HepG2 (cell line): Measurements from ENCODE around the gene UBE2Q1. TPM values are rescaled to one million over a fixed set of nuclear protein-coding genes. Genes with fewer than 3 reads are reported as not detected.

ENCODE experiments used
- BHLHE40 ChIP-seq: IDR thresholded peaks from 2 replicates; pipeline ENCODE4 v1.6.1; 2011; ENCODE audit warnings: low read length, improper control_type of control experiment
- CENPT ChIP-seq: sonication (generic); formaldehyde crosslinking; IDR thresholded peaks from 2 replicates; pipeline ENCODE4 v1.8.0; 2022; ENCODE audit warnings: low read depth, mild to moderate bottlenecking, moderate library complexity, missing genetic modification reagents
- MED13 ChIP-seq: sonication (generic); formaldehyde crosslinking; IDR thresholded peaks from 2 replicates; pipeline ENCODE4 v1.5.0; 2020; ENCODE audit warnings: missing genetic modification reagents
- MXD4 ChIP-seq: IDR thresholded peaks from 2 replicates; pipeline ENCODE4 v1.6.1; 2016; ENCODE audit warnings: mild to moderate bottlenecking, missing biosample characterization, missing genetic modification reagents
- ONECUT2 ChIP-seq: sonication (generic); formaldehyde crosslinking; IDR thresholded peaks from 2 replicates; pipeline ENCODE4 v1.4.0; 2020; ENCODE audit warnings: missing genetic modification reagents
- PBX2 ChIP-seq: IDR thresholded peaks from 2 replicates; pipeline ENCODE4 v1.6.1; 2016; ENCODE audit warnings: control low read depth
- PBX3 ChIP-seq: sonication (generic); formaldehyde crosslinking; IDR thresholded peaks from 2 replicates; pipeline ENCODE4 v1.8.1; 2023; ENCODE audit warnings: missing genetic modification reagents, inconsistent platforms, borderline replicate concordance
- RORA ChIP-seq: sonication (generic); formaldehyde crosslinking; IDR thresholded peaks from 2 replicates; pipeline ENCODE4 v1.5.0; 2020; ENCODE audit warnings: mild to moderate bottlenecking, missing genetic modification reagents, moderate library complexity
- SNAI1 ChIP-seq: sonication (generic); formaldehyde crosslinking; IDR thresholded peaks from 2 replicates; pipeline ENCODE4 v1.5.0; 2020; ENCODE audit warnings: mild to moderate bottlenecking, missing genetic modification reagents, borderline replicate concordance
- TEF ChIP-seq: sonication (generic); formaldehyde crosslinking; IDR thresholded peaks from 2 replicates; pipeline ENCODE4 v1.5.0; 2020; ENCODE audit warnings: missing genetic modification reagents
- TFDP1 ChIP-seq: IDR thresholded peaks from 2 replicates; pipeline ENCODE4 v1.6.1; 2016; ENCODE audit warnings: missing compliant biosample characterization, missing genetic modification reagents, borderline replicate concordance
- THAP9 ChIP-seq: sonication (generic); formaldehyde crosslinking; IDR thresholded peaks from 2 replicates; pipeline ENCODE4; 2020; ENCODE audit warnings: missing genetic modification reagents, mild to moderate bottlenecking, borderline replicate concordance
- ZBTB25 ChIP-seq: IDR thresholded peaks from 2 replicates; pipeline ENCODE4 v1.6.1; 2018; ENCODE audit warnings: missing genetic modification reagents
- ZFP90 ChIP-seq: sonication (generic); formaldehyde crosslinking; IDR thresholded peaks from 2 replicates; pipeline ENCODE4 v1.8.0; 2022; ENCODE audit warnings: missing genetic modification reagents, mild to moderate bottlenecking, inconsistent platforms, borderline replicate concordance
- ZNF160 ChIP-seq: sonication (generic); formaldehyde crosslinking; IDR thresholded peaks from 2 replicates; pipeline ENCODE4 v1.8.0; 2022; ENCODE audit warnings: mild to moderate bottlenecking, inconsistent platforms, missing genetic modification reagents
- ZNF354B ChIP-seq: sonication (generic); formaldehyde crosslinking; IDR thresholded peaks from 2 replicates; pipeline ENCODE4 v1.8.0; 2022; ENCODE audit warnings: mild to moderate bottlenecking, missing genetic modification reagents
- ZNF446 ChIP-seq: sonication (generic); formaldehyde crosslinking; IDR thresholded peaks from 2 replicates; pipeline ENCODE4 v1.5.0; 2020; ENCODE audit warnings: mild to moderate bottlenecking, missing genetic modification reagents
- ZNF784 ChIP-seq: sonication (generic); formaldehyde crosslinking; IDR thresholded peaks from 2 replicates; pipeline ENCODE4 v1.5.1; 2020; ENCODE audit warnings: missing genetic modification reagents, mild to moderate bottlenecking, borderline replicate concordance
- ZNF841 ChIP-seq: sonication (generic); formaldehyde crosslinking; IDR thresholded peaks from 2 replicates; pipeline ENCODE4 v1.8.1; 2023; ENCODE audit warnings: missing genetic modification reagents, borderline replicate concordance
- polyA plus RNA-seq, 8 experiments: library from polyadenylated mRNA; depleted of rRNA in 3 of 8; stranded (reverse) in 7 of 8; unstranded in 1 of 8; fragments of >200 nt; fragmentation: Illumina TruSeq in 4 of 8; extraction: Trizol in 4 of 8; gene quantifications; 2 replicates each; pipeline versions ENCODE4 v1.2.1 to v1.2.3, GENCODE V29; 2011 to 2016; ENCODE audit warnings: low read depth in 4 of 8, missing spikeins in 1 of 8, mixed read lengths in 1 of 8; ENCODE audit not compliant: insufficient read depth in 1 of 8
- total RNA-seq, 5 experiments: library from RNA; depleted of rRNA; stranded (reverse); fragments of >200 nt; fragmentation: Illumina TruSeq; extraction: Trizol; gene quantifications; 2 replicates each; pipeline ENCODE4 v1.2.3, GENCODE V29; 2016; ENCODE audit warnings: low read depth in 1 of 5

Gene UBE2Q1
- total and polyA plus RNA-seq, 2 of the 13 experiments (the other 11 are each of a cell fraction or from before 2014, with no cell fraction given) = 11.7 to 41.7 TPM

- TF ChIP-seq THAP9 (CRISPR knock-in tag) = no peak
- peak; percentile 96; the same call in 1 of the 2 replicates for TF ChIP-seq ZNF784
- TF ChIP-seq CENPT (CRISPR knock-in tag) = peak; percentile 94; the same call in 1 of the 2 replicates
- TF ChIP-seq ZNF446 (CRISPR knock-in tag) = peak; percentile 99
- TF ChIP-seq RORA (CRISPR knock-in tag) = no peak
- TF ChIP-seq BHLHE40 = no peak
- peak; percentile 84 for TF ChIP-seq TEF
- TF ChIP-seq MED13 = peak; percentile 49; the same call in 1 of the 2 replicates
- peak; percentile 54; the same call in 1 of the 2 replicates for TF ChIP-seq ZFP90 (CRISPR knock-in tag)
- TF ChIP-seq PBX2 (CRISPR knock-in tag) = no peak
- peak; percentile 93; the same call in 1 of the 2 replicates for TF ChIP-seq ZNF160 (CRISPR knock-in tag)
- no peak for TF ChIP-seq SNAI1 (CRISPR knock-in tag)
- peak; percentile 98 for TF ChIP-seq MXD4 (CRISPR knock-in tag)
- 0 out of 2 replicates have a peak, but pooled peaks have one; percentile 40 for TF ChIP-seq ZNF841 (CRISPR knock-in tag)
- TF ChIP-seq PBX3 = peak; percentile 91
- peak; percentile 89; the same call in 1 of the 2 replicates for TF ChIP-seq ZBTB25 (CRISPR knock-in tag)
- peak; percentile 51; the same call in 1 of the 2 replicates for TF ChIP-seq TFDP1 (CRISPR knock-in tag)
- TF ChIP-seq ONECUT2 = 0 out of 2 replicates have a peak, but pooled peaks have one; percentile 33
- peak; percentile 93 for TF ChIP-seq ZNF354B (CRISPR knock-in tag)
These were observed 9.1 kb upstream of the UBE2Q1 start, which contains the start of gene CHRNB2 (continued) for GRCh38 chr1:154567386-154568156.
